GM12891 (cell line): ENCODE results near the gene ASPRV1. TPM values are rescaled to one million over a fixed set of nuclear protein-coding genes. Genes with fewer than 3 reads are reported as not detected.

ENCODE experiments used
- DNase-seq: peaks from one replicate; pipeline ENCODE4 v3.0.0; 2011; ENCODE audit warnings: low spot score; ENCODE audit not compliant: insufficient read length
- FAIRE-seq: peaks from 2 replicates; lab custom pipeline; 2011; peaks lifted over from hg19 to GRCh38; lab: Jason Lieb, UNC
- PAX5 ChIP-seq: IDR thresholded peaks from 2 replicates; pipeline ENCODE4 v1.6.1; 2011; ENCODE audit warnings: low read length, moderate library complexity, mild to moderate bottlenecking; ENCODE audit not compliant: insufficient read depth, severe bottlenecking
- POLR2A ChIP-seq: IDR thresholded peaks from 2 replicates; pipeline ENCODE4 v1.6.1; 2011; ENCODE audit warnings: low read depth, low read length, control low read depth
- POLR2AphosphoS5 ChIP-seq: IDR thresholded peaks from 2 replicates; pipeline ENCODE4 v1.6.1; 2011; ENCODE audit warnings: low read depth, low read length, control low read depth
- POU2F2 ChIP-seq: IDR thresholded peaks from 2 replicates; pipeline ENCODE4 v1.6.1; 2011; ENCODE audit warnings: low read depth, mild to moderate bottlenecking, control low read depth, low read length, moderate library complexity
- SPI1 ChIP-seq: IDR thresholded peaks from 2 replicates; pipeline ENCODE4 v1.6.1; 2011; ENCODE audit warnings: low read depth, low read length, control low read depth
- TAF1 ChIP-seq: IDR thresholded peaks from 2 replicates; pipeline ENCODE4 v1.6.1; 2011; ENCODE audit warnings: low read depth, low read length, control low read depth
- polyA plus RNA-seq: library from polyadenylated mRNA; unstranded; fragments of >200 nt; gene quantifications from one replicate; pipeline ENCODE4 v1.2.1, GENCODE V29; 2012; ENCODE audit warnings: low read depth, missing spikeins, inconsistent platforms; ENCODE audit not compliant: missing spikeins

The ASPRV1 gene
- polyA plus RNA-seq = 0.46 TPM

GRCh38 chr2:69961496-69961895, at the start of gene ASPRV1:
TSS of gene ASPRV1 (minus strand) at chr2:69961631. CDS start at chr2:69961436, 195 bp downstream.
- no peak for FAIRE-seq
- no peak for DNase-seq
- TF ChIP-seq TAF1 (no peak), SPI1 (no peak), POLR2AphosphoS5 (no peak), PAX5 (no peak), POU2F2 (no peak), POLR2A (no peak)

DNA sequence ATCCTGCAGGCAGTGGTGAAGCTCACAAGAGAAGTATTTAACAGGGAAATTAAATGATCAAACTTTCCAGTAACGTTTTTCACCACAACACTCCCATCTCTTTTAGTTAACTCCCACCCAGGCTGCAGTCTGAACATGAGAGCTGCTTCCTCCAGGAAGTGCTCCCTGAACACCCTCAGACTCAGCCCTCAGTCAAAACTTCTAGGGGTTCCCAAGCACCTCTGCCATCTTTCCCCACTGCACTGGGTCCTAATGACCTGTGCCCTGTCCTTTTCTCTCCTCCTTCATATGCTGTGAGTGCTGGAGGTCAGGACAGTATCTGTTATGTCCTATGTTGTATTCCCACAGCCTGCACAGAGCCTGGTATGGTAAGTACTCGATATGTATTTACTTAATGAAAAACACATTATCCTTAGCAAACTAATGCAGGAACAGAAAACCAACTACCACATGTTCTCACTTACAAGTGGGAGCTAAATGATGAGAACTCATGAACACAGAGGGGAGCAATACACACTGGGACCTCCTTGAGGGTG, 49.2 kb upstream of the ASPRV1 start:
- TF ChIP-seq SPI1 (no peak), TAF1 (no peak), POU2F2 (no peak), POLR2AphosphoS5 (no peak), POLR2A (no peak), PAX5 (no peak)
- DNase-seq = no peak
- no peak for FAIRE-seq

- FAIRE-seq = peak; percentile 89
- DNase-seq = peak; percentile 32
- TF ChIP-seq TAF1 (no peak), PAX5 (no peak), POLR2A (no peak), SPI1 (peak; percentile 88)
These were observed 48.5 kb upstream of the ASPRV1 start for GRCh38 chr2:70009762-70010575.

DNA sequence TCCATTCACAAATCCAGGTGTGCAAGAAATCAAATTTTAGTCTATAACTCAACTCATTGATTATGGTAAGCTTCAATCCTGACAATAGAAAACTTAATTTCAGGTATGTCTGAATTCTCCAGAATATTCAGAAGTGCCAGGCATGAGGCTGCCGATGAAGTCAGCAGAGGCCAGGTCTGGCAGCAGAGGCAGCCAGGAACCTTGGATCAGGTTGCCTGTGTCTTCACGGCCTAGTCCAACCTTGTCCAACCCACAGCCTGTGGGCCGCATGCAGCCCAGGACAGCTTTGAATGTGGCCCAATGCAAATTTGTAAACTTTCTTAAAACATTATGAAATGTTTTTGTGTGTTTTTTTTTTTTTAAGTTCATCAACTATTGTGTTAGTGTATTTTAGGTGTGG, 46.9 kb upstream of the ASPRV1 start:
- no peak for TF ChIP-seq TAF1
- no peak for TF ChIP-seq POU2F2
- TF ChIP-seq POLR2AphosphoS5 = no peak
- no peak for TF ChIP-seq SPI1
- no peak for TF ChIP-seq POLR2A
- no peak for TF ChIP-seq PAX5
- no peak for DNase-seq
- FAIRE-seq = no peak

- TF ChIP-seq PAX5 = no peak
- TF ChIP-seq POLR2AphosphoS5 = no peak
- no peak for TF ChIP-seq SPI1
- no peak for TF ChIP-seq TAF1
- TF ChIP-seq POLR2A = no peak
- no peak for TF ChIP-seq POU2F2
- no peak for DNase-seq
- no peak for FAIRE-seq
These were observed 45.7 kb upstream of the ASPRV1 start for GRCh38 chr2:70007151-70007550.

DNA sequence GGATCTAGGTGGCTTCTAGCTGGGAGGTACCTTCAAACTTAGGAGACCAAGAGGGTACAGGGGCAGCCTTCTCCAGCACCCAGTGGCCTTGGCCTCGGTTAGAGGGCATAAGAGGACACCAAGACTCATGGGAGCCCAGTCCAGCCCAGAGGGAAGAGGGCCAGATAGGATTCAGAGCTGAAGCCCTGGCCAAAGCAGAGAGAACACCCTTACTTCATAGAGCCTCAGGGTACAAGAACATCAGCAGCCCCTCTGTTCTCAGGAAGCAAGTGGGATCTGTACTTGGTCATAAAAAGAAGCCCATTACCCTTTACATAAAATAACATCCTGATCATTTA, 45.0 kb upstream of the ASPRV1 start:
- FAIRE-seq = no peak
- no peak for DNase-seq
- TF ChIP-seq TAF1 (no peak), SPI1 (no peak), PAX5 (no peak), POU2F2 (no peak), POLR2A (no peak), POLR2AphosphoS5 (no peak)

DNA sequence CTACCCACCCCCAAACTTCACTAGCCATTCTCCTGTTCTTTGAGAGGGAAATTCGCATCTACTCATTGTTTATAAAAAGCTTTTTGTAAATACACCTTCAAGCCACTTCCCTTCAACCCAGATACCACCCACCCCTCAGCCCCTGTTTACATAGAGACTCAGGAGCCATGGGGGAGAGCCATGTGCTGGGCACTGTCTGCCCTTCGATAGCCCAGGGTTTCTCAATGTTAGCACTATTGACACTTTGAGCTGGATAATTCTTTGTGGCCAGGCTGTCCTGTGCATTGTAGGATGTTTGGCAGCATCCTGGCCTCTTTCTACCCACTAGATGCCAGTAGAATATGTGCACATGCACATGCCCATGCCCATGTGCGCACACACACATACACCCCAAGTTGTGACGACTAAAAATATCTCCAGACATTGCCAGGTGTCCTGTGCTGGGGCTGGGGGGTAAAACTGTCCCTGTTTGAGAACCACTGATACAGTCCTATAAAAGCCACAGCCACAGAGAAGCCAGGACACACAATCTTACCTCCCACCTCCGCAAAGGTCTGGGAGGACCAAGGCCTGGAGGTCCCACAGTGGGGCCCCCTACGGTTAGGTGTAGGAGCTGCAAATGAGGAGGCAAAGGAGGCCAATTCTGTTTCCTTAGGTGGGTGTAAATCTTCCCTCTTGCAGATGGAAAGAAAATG, 44.5 kb upstream of the ASPRV1 start:
- TF ChIP-seq SPI1 = no peak
- TF ChIP-seq POU2F2 = no peak
- TF ChIP-seq POLR2A = no peak
- TF ChIP-seq PAX5 = no peak
- no peak for TF ChIP-seq POLR2AphosphoS5
- TF ChIP-seq TAF1 = no peak
- no peak for DNase-seq
- FAIRE-seq = no peak

- FAIRE-seq = no peak
- TF ChIP-seq POU2F2 (no peak), PAX5 (no peak), POLR2A (no peak), TAF1 (no peak), SPI1 (no peak), POLR2AphosphoS5 (no peak)
- DNase-seq = no peak
These were observed 43.8 kb upstream of the ASPRV1 start for GRCh38 chr2:70005216-70005615.

GRCh38 chr2:70003093-70003830, 41.8 kb upstream of the ASPRV1 start:
- TF ChIP-seq POLR2A (no peak), POLR2AphosphoS5 (no peak), TAF1 (no peak), SPI1 (no peak), PAX5 (no peak), POU2F2 (no peak)
- FAIRE-seq (no peak), DNase-seq (no peak)
